Measurements from ENCODE around the gene NHSL1.

NHSL1 gene

GRCh38 chr6:138424004-138424904 lies 75.0 kb downstream of the NHSL1 start:
- no peak for DNase-seq

DNA sequence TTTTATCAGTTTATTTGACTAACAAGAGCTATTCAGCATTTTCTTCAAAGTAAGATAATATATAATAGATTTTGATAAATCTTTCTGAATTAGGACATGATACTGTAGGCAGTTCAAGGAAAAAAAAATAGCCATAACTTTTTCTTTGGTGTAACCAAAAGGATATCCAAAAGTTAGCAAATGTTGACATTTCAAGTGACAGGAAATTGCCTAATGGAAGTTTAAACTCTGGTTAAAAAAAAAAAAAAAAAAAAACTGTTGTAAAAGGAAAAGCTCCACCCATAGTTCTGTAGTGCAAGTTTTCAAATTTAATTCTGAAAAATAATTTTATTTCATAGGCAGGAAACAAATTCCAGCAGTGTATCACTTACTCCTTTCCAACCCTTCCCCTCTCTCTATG lies 76.4 kb downstream of the NHSL1 start:
- no peak for DNase-seq

DNA sequence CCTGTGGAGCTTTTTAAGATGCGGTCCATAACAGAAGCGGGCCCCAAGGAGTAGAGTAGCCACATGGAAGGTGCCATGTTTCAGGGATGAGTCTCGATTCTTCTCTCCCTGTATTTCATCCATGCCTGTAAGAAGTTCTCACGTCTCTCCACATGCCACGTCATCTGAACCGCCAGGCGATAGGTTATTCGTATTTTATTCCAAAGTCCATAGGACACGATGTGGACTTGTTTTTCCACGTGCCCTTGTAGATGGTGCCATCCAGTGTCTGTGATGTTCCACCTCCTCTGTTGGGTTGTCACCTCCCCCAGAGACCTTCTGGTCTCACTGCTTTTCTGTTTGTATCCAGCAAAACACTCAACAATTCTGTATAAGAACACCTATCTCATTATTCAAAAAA lies 77.7 kb downstream of the NHSL1 start:
- DNase-seq, result no peak

DNA sequence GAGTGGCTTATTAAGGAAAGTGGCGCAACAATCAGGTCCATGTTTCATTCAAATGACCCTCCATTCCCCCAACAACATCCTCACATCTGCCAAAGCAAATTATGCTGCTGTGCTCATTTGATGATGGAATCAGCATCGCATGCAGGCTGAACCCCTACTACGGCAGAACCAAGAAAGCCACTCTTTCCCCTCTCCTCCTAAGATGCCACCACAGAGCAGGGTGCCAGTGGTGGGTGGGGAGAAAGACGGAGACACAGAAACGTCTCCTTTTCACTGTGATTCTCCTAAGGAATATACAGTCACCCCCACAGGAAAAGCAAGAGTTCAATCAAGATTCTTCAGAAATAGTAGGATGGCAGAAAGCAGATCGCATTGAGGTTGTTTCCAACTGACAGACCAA lies 78.2 kb downstream of the NHSL1 start:
- DNase-seq, result no peak

- DNase-seq, result no peak
Measured at GRCh38 chr6:138420356-138420755, 78.9 kb downstream of the NHSL1 start.

DNA sequence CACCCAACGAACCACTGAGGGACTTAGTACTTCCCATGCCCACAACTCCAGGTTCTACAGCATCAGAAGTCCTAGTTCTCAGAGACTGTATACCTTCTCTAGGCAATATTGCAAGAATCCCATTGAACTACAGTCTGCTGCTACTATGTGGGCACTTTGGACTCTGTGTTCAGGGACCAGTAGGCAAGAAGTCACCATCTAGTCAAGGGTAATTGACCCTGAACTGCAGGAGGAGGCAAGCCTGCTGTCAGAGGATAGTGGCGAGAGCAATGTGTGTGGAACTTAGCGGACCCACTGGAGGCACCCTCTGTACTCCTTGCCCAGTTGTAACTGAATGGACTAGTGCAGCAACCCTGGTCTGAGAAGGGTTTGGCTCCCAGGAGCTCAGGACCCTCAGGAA lies 79.5 kb downstream of the NHSL1 start:
- no peak for DNase-seq

GRCh38 chr6:138418118-138418742 lies 81.1 kb downstream of the NHSL1 start:
- no peak for DNase-seq

GRCh38 chr6:138417493-138418117 lies 81.7 kb downstream of the NHSL1 start:
- DNase-seq, result no peak

GRCh38 chr6:138416206-138416605 lies 83.1 kb downstream of the NHSL1 start:
- no peak for DNase-seq

- DNase-seq, result no peak
Measured at GRCh38 chr6:138415125-138415524, 84.2 kb downstream of the NHSL1 start.

GRCh38 chr6:138410972-138411880 lies 88.1 kb downstream of the NHSL1 start:
- peak; percentile 55 for DNase-seq

- no peak for DNase-seq
Measured at GRCh38 chr6:138410048-138410735, 89.1 kb downstream of the NHSL1 start.

GRCh38 chr6:138406443-138406842 lies 92.9 kb downstream of the NHSL1 start:
- DNase-seq, result no peak

DNA sequence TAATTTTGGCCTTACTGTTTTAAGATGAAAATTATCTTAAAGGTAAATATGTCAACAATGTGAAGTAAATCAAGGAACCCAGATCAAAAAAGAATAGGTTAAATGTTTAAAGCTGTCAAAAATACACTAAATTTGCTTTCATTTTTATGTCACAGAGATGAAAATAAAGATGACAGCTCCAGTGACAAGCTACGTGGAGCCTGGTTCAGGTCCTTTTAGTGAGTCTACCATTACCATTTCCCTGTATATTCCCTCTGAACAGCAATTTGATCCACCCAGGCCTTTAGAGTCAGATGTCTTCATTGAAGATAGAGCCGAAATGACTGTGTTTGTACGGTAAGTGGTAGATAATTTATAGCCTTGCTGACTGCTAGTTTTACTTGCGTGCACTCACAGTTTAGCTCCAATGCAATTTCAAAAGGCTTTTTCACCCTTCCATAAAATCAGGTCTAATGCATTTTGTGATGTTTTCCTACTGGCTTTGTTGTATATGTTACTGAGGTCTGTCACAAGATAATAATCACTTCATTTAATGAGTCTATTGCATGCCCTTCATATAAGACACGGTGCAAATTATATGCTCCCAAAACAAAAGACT lies 93.4 kb downstream of the NHSL1 start:
- no peak for DNase-seq

GRCh38 chr6:138404666-138405337 lies 94.5 kb downstream of the NHSL1 start:
- DNase-seq, result peak; percentile 44

DNA sequence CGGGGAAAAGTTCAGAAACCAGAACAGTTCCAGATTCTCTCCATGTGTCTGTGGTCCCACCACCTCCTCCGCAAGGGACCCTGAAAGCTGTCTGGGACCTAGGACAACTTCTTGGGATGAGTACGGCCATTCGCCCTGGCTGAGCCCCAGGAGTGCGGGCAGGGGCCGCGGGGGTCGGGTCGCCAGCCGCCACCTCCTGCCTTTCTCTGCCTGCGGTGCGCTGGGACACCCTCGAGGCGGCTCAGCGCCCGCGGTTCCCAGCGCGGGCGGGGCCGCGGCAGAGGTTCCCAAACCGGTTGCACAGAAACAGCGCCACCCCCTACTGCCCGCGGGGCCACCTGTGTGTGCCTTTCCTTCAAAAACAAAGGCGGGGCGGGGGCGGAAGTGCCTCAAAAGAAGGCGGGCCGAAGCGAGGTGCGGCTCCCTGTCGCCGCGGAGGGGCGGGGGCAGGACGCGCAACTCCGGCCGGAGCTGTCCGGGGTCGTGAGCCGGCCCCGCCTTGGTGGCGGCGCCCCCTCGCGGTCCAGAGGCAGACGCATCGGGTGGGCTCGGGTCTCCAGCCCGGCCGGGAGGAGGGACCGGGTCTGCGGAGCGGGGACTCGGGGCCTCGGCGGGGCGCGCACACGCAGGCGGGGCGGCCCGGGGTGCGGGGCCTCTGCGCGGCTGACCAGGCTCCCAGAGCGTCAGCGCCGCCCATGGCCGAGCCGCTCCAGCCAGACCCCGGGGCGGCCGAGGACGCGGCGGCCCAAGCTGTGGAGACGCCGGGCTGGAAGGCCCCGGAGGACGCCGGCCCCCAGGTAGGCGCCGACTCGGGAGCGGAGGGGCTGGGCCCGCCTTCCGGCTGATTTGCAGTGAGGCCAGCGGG lies 95.3 kb downstream of the NHSL1 start, which contains the start of gene HEBP2:
TSS of gene HEBP2 (plus strand) at position 423 of the 865 bp plus-strand sequence. CDS start at position 696, 273 bp downstream.
- peak; percentile 98 for DNase-seq

- DNase-seq, result peak; percentile 64
Measured at GRCh38 chr6:138403324-138403800, 95.9 kb downstream of the NHSL1 start.

DNA sequence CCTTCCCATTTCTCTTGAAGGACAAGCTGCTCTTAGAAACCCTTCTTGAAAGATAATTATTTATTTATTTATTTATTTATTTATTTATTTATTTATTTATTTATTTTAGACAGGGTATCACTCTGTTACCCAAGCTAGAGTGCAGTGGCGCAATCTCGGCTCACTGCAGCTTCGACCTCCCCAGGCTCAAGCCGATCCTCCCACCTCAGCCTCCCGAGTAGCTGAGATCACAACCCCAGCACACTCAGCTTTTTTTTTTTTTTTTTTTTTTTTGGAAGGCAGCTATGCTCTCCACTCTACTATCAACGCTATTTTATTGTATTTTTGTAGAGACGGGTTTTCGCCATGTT lies 96.5 kb downstream of the NHSL1 start:
- DNase-seq, result no peak

DNA sequence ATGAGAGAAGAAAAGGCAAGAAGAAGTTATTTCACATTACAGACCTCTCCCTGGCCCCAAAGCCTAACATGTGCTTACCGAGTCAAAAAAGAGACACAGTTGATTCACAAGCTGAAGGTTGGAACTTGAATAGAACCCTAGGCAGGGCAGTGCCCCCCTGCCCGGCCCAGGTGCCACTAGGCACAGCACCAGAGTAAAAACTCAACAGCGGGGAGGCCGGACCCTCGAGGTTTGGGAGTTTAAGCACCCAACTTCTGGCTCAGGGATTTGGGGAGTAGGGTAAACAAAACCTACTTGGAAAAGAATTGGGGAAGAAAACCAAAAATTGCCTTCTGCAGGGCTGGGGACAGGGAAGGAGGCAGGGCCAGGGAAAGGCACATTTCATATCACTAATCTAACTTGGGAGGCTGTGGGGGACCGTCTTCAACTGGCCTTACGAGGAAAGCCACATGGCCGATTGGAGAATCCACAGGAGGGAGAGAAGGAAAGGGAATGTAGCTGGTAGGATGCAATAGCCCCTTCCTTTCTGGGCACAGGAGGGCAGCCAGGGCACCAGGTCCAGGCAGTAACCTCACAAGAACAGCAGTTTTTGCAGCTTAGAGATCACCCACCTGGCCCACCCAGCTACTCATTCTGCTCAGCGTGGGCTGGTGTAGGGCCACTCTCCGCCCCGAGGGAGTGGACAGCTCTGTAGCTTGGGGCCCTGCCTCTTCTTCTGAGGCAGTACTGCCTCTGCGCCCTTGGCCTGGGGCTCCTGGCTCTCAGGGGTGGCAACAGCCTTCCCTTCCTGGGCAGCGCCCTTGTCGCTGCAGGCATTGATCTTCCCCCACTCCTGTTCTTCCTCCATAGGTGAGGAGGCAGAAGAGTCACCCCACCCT lies 97.1 kb downstream of the NHSL1 start:
- no peak for DNase-seq

Data from NCI-H82 (cell line).